Measurements from ENCODE around the gene DNAJA1.
A peak's percentile ranks its signal among the peaks of the same experiment; 100 is the strongest.
"Not testable (repeated sequence)": the region's sequence is repeated elsewhere in the genome, so short reads cannot be mapped to it uniquely, and the experiment has no call there.

Gene DNAJA1

GRCh38 chr9:33082538-33083326 lies 57.7 kb downstream of the DNAJA1 start:
- DNase-seq: peak; percentile 39

- DNase-seq: not testable (repeated sequence)
Measured at GRCh38 chr9:33085672-33086071, 60.6 kb downstream of the DNAJA1 start.

Data from stimulated activated CD8-positive, alpha-beta memory T cell treated with anti-CD3 and anti-CD28 coated beads, Interleukin-4, amount 100 ng/mL, for 48 hours (primary cell).